CD4-positive, alpha-beta T cell (primary cell): ENCODE measurements around the gene SYCE3. TPM values are rescaled to one million over a fixed set of nuclear protein-coding genes. Genes with fewer than 3 reads are reported as not detected.
A peak's percentile ranks its signal among the peaks of the same experiment; 100 is the strongest.

Experiments used
- ATAC-seq: fragments of 200-7000 bp; cut with Tn5 transposase; one replicate; pipeline ENCODE4 v1.10.0; 2022; ENCODE audit warnings: mild to moderate bottlenecking; ENCODE audit not compliant: poor library complexity
- CTCF ChIA-PET: fragments of 350-600 bp; sonication (Branson Sonifier 250); formaldehyde crosslinking; loops from one replicate; lab custom pipeline; 2021; ENCODE audit warnings: antibody characterized with exemption, inconsistent platforms; lab: Charles Lee
- POLR2A ChIA-PET: fragments of 350-600 bp; sonication (Branson Sonifier 250); formaldehyde crosslinking; loops from one replicate; lab custom pipeline; 2021; ENCODE audit warnings: antibody characterized with exemption, inconsistent platforms; lab: Charles Lee
- DNase-seq, 14 experiments: peaks; one replicate each; pipeline ENCODE4 v3.0.0-alpha.2; 2013 to 2020; ENCODE audit warnings: mixed read lengths in 2 of 14
- H3K27ac ChIP-seq, 2 donors: one replicate each; pipeline versions ENCODE4 v1.5.1 to v1.7.0; 2013; ENCODE audit warnings: low read length in 2 of 2, low read depth in 1 of 2, mild to moderate bottlenecking in 1 of 2
- H3K27me3 ChIP-seq, 2 experiments: 1 replicate in 1 of 2; 2 replicates in 1 of 2; pipeline versions ENCODE4 v1.6.1 to v1.7.0; 2013; ENCODE audit warnings: low read length in 2 of 2, control low read depth in 1 of 2, mild to moderate bottlenecking in 1 of 2, moderate library complexity in 1 of 2; ENCODE audit not compliant: insufficient read depth in 2 of 2, control insufficient read depth in 1 of 2
- H3K36me3 ChIP-seq: one replicate; pipeline ENCODE4 v1.6.1; 2013; ENCODE audit warnings: low read length, control low read depth; ENCODE audit not compliant: insufficient read depth
- H3K4me1 ChIP-seq: one replicate; pipeline ENCODE4 v1.6.1; 2013; ENCODE audit warnings: low read length, control low read depth; ENCODE audit not compliant: insufficient read depth
- H3K4me3 ChIP-seq: one replicate; pipeline ENCODE4 v1.5.1; 2013; ENCODE audit warnings: mild to moderate bottlenecking, low read length, moderate library complexity
- H3K9me3 ChIP-seq, 2 experiments: 1 replicate in 1 of 2; 2 replicates in 1 of 2; pipeline versions ENCODE4 v1.6.1 to v1.7.0; 2013; ENCODE audit warnings: low read length in 2 of 2, mild to moderate bottlenecking in 2 of 2, control low read depth in 1 of 2, moderate library complexity in 1 of 2; ENCODE audit not compliant: control insufficient read depth in 1 of 2, insufficient read depth in 1 of 2
- H3K27ac Mint-ChIP-seq: one replicate; pipeline ENCODE4 v1.8.0; 2020; ENCODE audit warnings: mixed read lengths
- H3K27me3 Mint-ChIP-seq: one replicate; pipeline ENCODE4 v1.8.0; 2021; ENCODE audit warnings: mixed read lengths
- H3K36me3 Mint-ChIP-seq: one replicate; pipeline ENCODE4 v1.8.0; 2021; ENCODE audit warnings: low read depth, mixed read lengths
- H3K4me1 Mint-ChIP-seq: one replicate; pipeline ENCODE4 v1.8.0; 2021; ENCODE audit warnings: low read depth, mixed read lengths
- H3K4me3 Mint-ChIP-seq: one replicate; pipeline ENCODE4 v1.8.0; 2020; ENCODE audit warnings: mild to moderate bottlenecking, mixed read lengths
- H3K9me3 Mint-ChIP-seq: one replicate; pipeline ENCODE4 v1.8.0; 2020; ENCODE audit warnings: mixed read lengths
- intact Hi-C, 2 experiments: fragments of 100-400 bp; cut with DNase I in 1 of 2; cut with micrococcal nuclease in 1 of 2; formaldehyde crosslinking; loops; one replicate each; pipeline versions ENCODE4 v1.15.1 to v1.9.0; 2023 to 2025; cut with DNase I, micrococcal nuclease
- total RNA-seq, 174 experiments: library from RNA in 2 of 174; stranded (reverse) in 2 of 174; gene quantifications; one replicate each; pipeline ENCODE4 v1.2.3 and lab custom pipeline; 2021 to 2026
- TF ChIP-seq, protein P1 (sequence below): fragments of 200-600 bp; IDR thresholded peaks from one replicate; pipeline ENCODE4 v1.8.0; 2022; ENCODE audit warnings: antibody characterized with exemption, mild to moderate bottlenecking

SYCE3 gene
- total RNA-seq, 2 experiments from 2014 or later, result not detected

DNA sequence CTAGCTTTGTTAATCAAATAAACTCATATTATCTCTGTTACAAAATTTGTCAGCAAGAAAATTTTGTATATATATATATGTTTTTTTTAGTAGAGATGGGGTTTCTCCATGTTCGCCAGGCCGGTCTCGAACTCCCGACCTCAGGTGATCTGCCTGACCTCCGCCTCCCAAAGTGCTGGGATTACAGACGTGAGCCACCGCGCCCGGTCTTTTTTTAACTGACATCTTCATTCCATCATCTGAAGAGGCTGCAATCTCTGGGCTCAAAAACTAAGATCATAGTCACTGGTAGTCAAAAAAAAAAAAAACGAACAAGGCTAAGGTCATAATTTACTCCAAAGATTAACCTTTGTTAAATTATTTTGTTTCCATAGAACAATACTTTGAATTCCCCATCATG is 22.3 kb downstream of the SYCE3 start:
- Histone ChIP-seq H3K4me1 (peaks cover 52% of the 10 kb centered on the region), H3K9me3 (no peaks in the 10 kb centered on the region), H3K36me3 (no peaks in the 10 kb centered on the region), H3K4me3 (no peak overlapping the region), H3K27ac (peak overlapping the region; percentile 92 to 99), H3K27me3 (no peaks in the 10 kb centered on the region)
- ChIA-PET POLR2A (interaction anchor here (1.8 to 10.0 kb wide), 8 partner anchors 9 to 81 kb away, joined by 7 to 258 read pairs (median 31); partner anchors contain the start of genes CHKB, LMF2, NCAPH2 and SCO2), CTCF (interaction anchor here (0.7 to 3.2 kb wide), 5 partner anchors 11 to 80 kb away, joined by 3 to 66 read pairs (median 5); partner anchors contain the start of genes SCO2, SYCE3 and TYMP)
- H3K27me3 Mint-ChIP-seq, result no peaks in the 10 kb centered on the region
- intact Hi-C loops, result no loop called here
- TF ChIP-seq, protein P1, sequence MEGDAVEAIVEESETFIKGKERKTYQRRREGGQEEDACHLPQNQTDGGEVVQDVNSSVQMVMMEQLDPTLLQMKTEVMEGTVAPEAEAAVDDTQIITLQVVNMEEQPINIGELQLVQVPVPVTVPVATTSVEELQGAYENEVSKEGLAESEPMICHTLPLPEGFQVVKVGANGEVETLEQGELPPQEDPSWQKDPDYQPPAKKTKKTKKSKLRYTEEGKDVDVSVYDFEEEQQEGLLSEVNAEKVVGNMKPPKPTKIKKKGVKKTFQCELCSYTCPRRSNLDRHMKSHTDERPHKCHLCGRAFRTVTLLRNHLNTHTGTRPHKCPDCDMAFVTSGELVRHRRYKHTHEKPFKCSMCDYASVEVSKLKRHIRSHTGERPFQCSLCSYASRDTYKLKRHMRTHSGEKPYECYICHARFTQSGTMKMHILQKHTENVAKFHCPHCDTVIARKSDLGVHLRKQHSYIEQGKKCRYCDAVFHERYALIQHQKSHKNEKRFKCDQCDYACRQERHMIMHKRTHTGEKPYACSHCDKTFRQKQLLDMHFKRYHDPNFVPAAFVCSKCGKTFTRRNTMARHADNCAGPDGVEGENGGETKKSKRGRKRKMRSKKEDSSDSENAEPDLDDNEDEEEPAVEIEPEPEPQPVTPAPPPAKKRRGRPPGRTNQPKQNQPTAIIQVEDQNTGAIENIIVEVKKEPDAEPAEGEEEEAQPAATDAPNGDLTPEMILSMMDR, result no peak
- no peak overlapping the region for H3K4me3 Mint-ChIP-seq
- no peaks in the 10 kb centered on the region for H3K9me3 Mint-ChIP-seq
- H3K27ac Mint-ChIP-seq, result peak overlapping the region; percentile 99
- ATAC-seq (no peak), DNase-seq (no peak)
- no peaks in the 10 kb centered on the region for H3K36me3 Mint-ChIP-seq
- H3K4me1 Mint-ChIP-seq, result peaks cover 40% of the 10 kb centered on the region

DNA sequence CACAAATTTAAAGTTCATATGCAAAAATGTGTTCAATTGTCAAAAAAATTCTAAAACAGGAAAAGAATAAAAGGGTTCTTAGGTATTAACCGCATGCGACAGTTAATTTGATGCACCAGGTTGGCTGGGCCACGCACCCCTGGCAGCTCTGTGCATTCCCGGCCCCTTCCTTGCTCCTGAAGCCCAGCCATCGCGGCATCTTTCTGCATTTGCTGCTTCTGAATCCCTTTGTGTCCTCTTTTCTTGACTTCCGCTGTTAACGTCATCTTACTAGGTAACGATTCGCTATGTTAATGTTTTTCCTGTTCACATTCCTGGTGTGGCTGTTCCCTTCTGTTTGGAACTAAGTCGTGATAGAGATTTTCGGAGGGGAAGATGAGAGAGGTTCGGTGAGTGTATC is 25.0 kb downstream of the SYCE3 start:
- intact Hi-C loops, result no loop called here

DNA sequence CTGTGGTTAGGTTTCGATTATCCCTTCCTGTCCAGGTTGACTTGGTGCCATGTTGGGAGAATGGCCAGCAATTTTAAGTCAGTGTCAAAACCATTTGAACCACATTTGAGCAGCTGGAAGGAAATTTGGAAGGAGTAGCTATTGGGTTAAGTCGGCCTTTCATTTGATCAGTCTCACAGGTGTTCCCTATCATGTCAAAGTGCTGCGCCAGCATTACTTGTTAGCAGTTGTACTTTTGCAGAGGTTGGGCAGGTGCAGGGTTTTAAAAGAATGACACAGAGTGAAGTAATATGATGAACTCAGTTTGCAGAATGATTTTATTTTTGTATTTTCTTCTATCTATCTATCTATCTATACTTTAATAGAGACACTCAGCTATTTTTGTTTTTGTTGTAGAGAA is 26.5 kb downstream of the SYCE3 start:
- intact Hi-C loops, result no loop called here
- H3K4me3 Mint-ChIP-seq, result no peak overlapping the region
- TF ChIP-seq, protein P1, result no peak
- peak overlapping the region; percentile 79 for H3K27ac Mint-ChIP-seq
- Histone ChIP-seq H3K4me3 (no peak overlapping the region), H3K27me3 (no peaks in the 10 kb centered on the region), H3K4me1 (peaks cover 62% of the 10 kb centered on the region), H3K36me3 (no peaks in the 10 kb centered on the region), H3K9me3 (no peaks in the 10 kb centered on the region), H3K27ac (no peak overlapping the region)
- H3K4me1 Mint-ChIP-seq, result peaks cover 39% of the 10 kb centered on the region
- CTCF ChIA-PET, result interaction anchor here (1.2 kb wide), 1 partner anchor 12 kb away, joined by 3 read pairs; no protein-coding TSS in a partner anchor
- ATAC-seq (no peak), DNase-seq (no peak)
- H3K27me3 Mint-ChIP-seq, result peaks cover 13% of the 10 kb centered on the region
- POLR2A ChIA-PET, result interaction anchor here (10.0 kb wide), 1 partner anchor 9 kb away, joined by 258 read pairs; the partner anchor contains the start of genes SCO2 and TYMP
- no peaks in the 10 kb centered on the region for H3K36me3 Mint-ChIP-seq
- no peaks in the 10 kb centered on the region for H3K9me3 Mint-ChIP-seq

More for the DNA sequence above, 25.0 kb downstream of the SYCE3 start:
- DNase-seq (no peak), ATAC-seq (no peak)
- Mint-ChIP-seq H3K27me3 (peaks cover 9% of the 10 kb centered on the region), H3K4me1 (peaks cover 43% of the 10 kb centered on the region), H3K4me3 (no peak overlapping the region), H3K9me3 (no peaks in the 10 kb centered on the region), H3K36me3 (no peaks in the 10 kb centered on the region), H3K27ac (peak overlapping the region; percentile 99)
- peak overlapping the region; percentile 92 to 99 for H3K27ac ChIP-seq
- no peaks in the 10 kb centered on the region for H3K9me3 ChIP-seq
- H3K36me3 ChIP-seq, result no peaks in the 10 kb centered on the region
- TF ChIP-seq, protein P1, result no peak
- POLR2A ChIA-PET, result interaction anchor here (3.6 to 10.0 kb wide), 3 partner anchors 11 to 29 kb away, joined by 52 to 258 read pairs (median 87); partner anchors contain the start of genes LMF2, NCAPH2, SCO2 and TYMP
- peaks cover 51% of the 10 kb centered on the region for H3K4me1 ChIP-seq
- no peak overlapping the region for H3K4me3 ChIP-seq
- CTCF ChIA-PET, result interaction anchor here (1.3 to 2.0 kb wide), 2 partner anchors 11 to 12 kb away, joined by 4 to 12 read pairs; partner anchors contain the start of gene SCO2
- H3K27me3 ChIP-seq, result no peaks in the 10 kb centered on the region
